Embryonic facial prominence (tissue), 1 donor: ENCODE results near the gene MYH7.
A peak's percentile ranks its signal among the peaks of the same experiment; 100 is the strongest.
"Not testable (repeated sequence)": the region's sequence is repeated elsewhere in the genome, so short reads cannot be mapped to it uniquely, and the experiment has no call there.

Experiments
- DNase-seq: peaks from one replicate; pipeline ENCODE4 v3.0.0-alpha.2; 2016; ENCODE audit errors: extremely low spot score

MYH7 gene

GRCh38 chr14:23435543-23436326 lies at the start of gene MYH7:
Gene MYH7 (minus strand): TSS chr14:23435660. CDS start chr14:23433732, 1,928 bp downstream.
- no peak for DNase-seq

- no peak for DNase-seq
Measured at GRCh38 chr14:23483236-23483854, 47.9 kb upstream of the MYH7 start.

DNA sequence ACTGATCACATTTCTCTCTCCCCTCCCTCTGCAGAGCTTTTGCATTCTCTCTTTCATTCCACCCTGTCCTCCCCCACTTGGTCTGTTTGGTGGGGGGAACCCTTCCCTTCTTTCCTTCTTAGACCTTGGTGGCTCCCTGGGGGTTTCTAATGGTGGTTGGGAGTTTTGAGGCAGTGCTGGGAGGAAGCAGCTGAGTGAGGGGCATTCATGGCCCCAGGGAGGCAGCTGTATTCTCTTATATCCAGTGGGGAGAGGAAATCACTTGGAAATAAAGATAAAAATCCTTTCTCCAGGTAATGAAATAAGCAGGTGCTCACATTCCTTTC lies 47.3 kb upstream of the MYH7 start:
- no peak for DNase-seq

DNA sequence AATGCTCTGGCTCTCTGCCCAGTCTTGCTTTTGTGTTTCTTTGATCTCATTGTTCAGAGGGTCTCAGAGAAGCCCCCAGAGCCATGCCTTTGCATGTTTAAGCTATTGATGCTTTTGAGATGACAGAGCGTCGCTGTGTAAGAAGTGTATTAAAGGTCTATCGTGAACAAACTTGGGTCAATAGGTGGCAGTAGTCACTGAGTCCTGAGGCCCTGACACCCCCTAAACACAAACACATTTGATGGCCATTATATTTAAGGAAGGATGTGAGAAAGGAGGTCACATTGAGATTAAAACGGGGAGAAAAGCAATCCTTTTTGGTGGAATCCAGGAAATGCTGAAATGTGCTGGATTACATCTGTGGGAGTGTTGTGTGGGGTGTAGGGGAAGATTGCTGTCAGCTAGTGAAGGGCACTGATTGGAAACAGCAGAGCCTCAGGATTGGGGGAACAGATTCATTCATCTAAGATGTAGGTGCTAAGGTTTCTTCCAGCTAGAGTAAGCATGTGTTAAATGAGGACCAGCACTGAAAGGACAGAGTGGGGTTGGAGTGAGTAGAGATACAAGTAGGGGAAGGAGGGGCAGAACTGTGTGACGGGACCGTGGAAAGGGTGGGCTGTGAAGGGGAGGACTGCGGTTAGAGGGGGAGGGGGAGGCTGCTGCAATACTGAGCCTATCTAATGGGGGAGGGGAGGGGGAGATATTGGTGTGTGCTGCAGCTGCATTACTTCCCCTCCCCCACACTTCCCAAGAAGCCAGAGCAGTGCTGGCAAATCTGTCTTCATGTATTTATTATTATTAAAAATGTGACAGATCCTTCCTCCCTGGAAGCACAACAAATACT lies 46.7 kb upstream of the MYH7 start:
- DNase-seq: no peak

DNA sequence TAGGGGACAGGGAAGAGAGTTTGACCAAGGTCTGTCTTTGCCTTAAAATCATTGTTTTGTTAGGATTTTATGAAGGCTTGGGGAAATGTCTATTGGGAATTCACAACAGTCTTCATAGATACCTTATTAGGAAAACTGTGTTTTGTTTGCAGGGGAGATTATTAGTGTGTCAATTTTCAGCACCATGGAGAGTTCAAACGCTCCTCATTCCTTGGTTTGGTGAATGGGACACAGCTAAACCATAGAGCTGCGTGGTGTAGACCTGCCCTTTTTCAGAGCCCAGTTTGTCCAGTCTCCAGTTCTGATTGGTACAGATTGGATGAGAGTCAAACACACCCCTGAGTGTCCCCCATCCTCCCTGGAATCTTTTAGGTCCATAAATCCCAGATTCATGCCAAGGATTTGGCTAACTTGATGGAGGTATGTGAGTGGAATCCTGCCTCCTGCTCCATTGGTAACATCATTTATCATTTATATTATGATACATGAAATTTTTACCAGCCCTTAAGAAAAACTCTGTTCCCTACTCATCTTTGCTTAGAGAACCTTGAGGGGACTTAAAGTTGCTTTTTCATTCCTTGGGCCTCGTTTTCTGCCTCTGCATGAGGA lies 46.0 kb upstream of the MYH7 start:
- no peak for DNase-seq

GRCh38 chr14:23478109-23478759 lies 42.8 kb upstream of the MYH7 start:
- peak; percentile 10 for DNase-seq

DNA sequence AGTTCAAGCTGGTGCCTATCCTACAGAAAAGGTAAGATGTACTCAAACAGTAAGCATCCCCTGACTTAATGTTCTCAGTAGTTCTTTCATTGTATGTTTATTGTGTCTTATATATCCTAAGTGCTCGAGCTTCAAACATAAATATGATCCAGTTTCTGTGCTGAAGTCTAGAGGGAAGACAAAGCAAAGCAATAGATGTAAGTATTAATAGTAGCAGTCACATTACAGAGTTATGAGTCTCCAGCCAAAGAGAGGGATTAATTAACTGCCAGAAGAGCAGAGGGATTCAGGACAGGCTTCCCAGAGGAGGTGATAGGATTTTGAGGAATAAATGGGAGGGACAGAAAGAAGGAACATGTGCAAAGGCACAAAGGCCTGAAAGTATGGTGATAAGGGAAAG lies 35.5 kb upstream of the MYH7 start:
- no peak for DNase-seq

DNA sequence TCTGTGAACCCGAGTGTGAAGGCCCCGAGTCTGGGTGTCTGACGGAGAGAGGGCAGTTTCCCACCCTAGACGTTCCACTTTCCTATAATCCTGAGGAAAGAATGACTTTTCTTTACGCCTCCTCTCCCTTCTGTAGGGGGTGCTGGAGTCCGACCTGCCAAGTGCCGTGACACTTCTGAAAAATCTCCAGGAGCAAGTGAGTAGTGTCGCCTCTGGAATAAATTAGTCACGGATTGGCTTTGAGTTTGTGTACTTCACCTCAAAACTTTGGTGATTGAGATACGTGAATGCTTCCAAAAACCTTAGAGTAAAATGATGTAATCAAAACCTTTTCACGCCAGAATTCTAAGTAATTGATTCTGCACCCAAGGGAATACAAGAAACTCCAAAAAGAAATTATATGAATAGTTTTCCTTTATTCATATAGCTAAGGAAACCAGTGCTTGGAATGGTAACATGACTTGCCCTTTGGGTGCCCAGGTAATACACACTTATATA lies 34.5 kb upstream of the MYH7 start:
- DNase-seq: no peak

DNA sequence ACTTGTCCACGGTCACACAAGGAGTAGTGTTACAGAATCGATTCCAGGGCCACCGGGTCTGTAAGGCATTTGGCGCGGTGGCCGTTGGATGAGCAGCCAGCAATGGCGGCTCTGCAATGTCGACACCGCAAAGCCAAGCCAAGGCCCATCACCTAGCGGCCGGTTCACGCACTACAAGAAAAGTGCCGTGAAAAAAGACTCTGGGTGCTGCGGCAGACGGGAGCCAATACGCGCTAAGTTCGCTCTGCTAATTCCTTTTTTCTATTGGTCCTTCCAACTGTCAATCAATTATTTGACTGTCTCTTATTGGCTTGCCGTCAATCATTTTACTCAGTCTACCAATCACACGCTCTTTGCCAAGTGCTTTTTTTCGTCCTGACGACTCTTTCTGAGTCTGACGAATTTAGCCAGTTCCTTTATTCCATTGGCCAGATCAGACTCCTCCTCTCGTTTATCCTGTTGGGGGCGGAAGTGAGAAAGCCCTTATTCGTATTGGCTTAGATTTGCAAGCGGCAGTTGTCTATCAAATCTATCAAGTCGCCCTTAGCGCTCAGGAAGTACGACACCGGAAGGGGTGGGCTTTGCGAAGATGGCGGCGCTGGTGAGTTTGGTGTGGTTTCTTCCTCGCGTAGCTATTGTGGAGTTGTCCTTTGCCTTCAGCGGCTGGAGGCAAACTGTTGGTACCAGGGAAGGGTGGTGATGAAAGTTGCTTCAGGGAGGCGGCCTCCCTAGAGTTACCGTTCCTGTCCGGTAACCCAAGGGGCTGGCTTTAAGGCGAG lies 33.9 kb upstream of the MYH7 start, which contains the start of gene NGDN:
TSS of gene NGDN (plus strand) at position 577 of the 779 bp plus-strand sequence. CDS start at position 590, 13 bp downstream.
- peak; percentile 100 for DNase-seq

DNA sequence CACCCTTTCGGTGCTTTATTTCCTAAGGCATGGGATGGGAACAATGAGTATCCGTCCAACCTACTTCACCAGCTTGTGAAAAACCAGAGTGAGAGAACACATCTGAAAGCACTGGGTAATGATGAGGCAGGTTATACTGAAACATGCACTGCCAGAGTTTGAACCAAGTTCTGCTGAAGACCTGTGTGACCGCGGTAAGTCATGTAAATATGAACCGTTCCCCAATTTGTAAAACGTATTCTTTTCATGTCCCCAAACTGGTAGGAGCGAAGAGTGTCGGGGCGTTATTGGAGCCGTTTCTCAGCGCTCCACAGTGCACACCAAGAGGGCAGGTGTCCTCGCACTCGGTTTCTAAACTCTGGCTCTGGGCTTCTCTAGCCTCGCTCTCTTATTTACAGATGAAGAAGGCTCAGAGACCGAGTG lies 33.3 kb upstream of the MYH7 start:
- DNase-seq: no peak

DNA sequence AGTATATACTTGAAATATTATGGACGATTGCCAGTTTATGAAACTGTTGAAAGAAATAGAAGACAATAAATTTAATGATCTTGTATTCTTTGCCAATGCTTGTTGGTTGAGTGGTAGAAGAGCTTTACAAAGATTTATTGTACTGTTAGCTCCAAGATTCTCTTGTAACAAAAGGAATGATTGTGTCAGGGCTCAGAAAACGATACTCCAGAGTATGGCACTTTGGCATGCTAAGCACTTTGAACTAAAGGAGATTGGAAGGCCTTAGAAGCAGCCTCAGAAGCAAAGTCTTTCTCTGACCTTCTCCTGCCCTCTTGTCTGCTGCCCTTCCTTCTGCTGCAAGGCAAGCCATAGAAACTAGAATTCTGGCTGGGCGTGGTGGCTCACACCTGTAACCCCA lies 29.8 kb upstream of the MYH7 start:
- DNase-seq: no peak

- no peak for DNase-seq
Measured at GRCh38 chr14:23464700-23465099, 29.2 kb upstream of the MYH7 start.

DNA sequence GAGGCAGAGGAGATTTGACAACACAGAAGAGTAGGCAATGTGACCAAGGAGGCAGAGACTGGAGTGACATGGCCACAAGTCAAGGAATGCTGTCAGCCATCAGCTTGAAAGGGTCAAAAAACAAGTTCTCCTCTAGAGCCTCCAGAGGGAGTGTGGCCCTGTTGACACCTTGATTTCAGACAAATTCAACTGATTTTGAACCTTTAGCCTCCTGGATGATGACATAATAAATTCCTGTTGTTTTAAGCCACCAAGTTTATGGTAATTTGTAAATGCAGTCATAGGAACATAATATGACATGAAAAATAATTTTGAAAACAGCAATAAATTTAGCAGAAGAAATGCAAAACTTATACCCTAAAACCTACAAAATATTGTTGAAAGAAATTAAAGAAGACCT lies 25.5 kb upstream of the MYH7 start:
- no peak for DNase-seq

GRCh38 chr14:23457587-23458445 lies 22.4 kb upstream of the MYH7 start:
- no peak for DNase-seq

DNA sequence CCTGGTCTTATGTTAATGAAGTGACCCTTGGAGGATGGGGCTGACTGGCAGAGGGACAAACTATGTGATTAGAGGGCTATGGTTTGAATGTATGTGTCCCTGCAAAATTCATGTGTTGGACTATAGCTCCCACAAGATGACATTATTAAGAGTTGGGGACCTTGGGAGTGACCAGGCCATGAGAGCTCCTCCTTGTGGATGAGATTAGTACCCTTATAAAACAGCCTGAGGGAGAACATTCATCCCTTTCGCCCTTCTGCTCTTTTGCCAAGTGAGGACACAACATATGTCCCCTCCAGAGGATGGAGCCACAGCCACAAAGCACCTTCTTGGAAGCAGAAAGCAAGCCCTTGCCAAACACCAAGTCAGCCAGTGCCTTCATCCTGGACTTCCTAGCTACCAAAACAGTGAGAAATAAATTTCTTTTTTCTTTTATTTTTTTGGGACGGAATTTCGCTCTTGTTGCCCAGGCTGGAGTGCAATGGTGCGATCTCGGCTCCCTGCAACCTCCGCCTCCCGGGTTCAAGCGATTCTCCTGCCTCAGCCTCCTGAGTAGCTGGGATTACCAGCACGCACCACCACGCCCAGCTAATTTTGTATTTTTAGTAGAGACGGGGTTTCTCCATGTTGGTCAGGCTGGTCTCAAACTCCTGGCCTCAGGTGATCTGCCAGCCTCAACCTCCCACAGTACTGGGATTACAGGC lies 21.6 kb upstream of the MYH7 start:
- DNase-seq: not testable (repeated sequence)

DNA sequence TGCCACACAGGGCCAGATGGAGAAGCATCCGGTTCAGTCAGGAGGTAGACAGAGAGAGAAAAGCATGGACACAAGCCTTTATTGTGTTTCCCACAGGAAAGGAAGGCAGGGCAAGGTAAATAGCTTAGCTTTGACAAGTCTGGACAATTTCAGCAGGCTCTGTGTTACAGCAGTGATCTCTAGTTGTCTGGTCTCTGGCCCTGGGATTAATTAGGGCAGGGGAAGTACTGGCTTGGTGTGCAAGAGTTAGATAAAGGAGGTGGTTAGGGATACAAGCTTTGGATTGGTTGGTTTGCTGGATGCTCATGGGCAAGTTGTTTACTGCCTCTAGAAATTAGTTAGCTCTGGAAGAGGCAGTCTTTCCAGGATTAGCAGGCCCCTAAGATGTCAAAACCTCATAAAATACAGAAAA lies 19.0 kb upstream of the MYH7 start:
- DNase-seq: no peak

DNA sequence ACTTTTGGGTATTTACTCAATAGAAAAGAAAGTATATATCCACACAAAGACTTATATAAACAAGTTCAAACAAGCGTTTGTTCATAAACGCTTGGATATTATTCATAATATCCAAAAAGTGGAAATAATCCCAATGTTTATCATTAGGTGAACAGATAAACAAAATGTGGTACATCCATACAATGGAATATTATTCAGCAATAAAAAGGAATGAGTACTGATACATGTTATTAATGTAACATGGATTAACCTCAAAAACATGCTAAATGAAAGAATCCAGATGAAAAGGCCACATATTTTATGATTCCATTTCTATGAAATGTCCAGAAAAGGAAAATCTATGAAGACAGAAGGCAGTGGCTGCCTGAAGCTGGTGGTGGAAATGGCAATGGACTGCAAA lies 16.8 kb upstream of the MYH7 start:
- DNase-seq: no peak

- DNase-seq: no peak
Measured at GRCh38 chr14:23450379-23450778, 14.9 kb upstream of the MYH7 start.

DNA sequence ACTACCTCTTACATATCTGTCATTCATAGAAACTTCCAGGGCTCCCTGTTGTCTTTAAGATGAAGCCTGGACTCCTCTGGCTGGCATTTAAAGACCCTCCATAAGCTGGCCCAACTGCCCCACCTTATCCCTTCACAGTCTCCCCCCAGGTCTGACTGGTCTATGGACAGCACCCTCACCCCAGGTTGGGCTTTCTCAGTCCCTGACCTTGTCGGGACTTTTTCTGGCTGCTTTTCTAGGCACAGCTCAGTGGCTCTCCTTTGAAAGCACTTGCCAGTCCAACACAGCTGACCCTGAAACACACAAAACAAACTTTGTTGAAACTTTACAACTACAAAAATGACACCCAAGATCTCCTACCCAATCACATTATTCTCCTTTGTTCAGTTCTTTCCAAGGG lies 13.9 kb upstream of the MYH7 start:
- DNase-seq: no peak
